Measurements from ENCODE around the gene KDM7A. TPM values are rescaled to one million over a fixed set of nuclear protein-coding genes. Genes with fewer than 3 reads are reported as not detected.

Gene KDM7A
- total RNA-seq, 1 donor from 2014 or later, result 4.9 TPM

- no peak for TF ChIP-seq CTCF (conservative IDR thresholded peaks at IDR 0.05)
Observed at GRCh38 chr7:140161047-140161446, 15.7 kb downstream of the KDM7A start.

GRCh38 chr7:140160308-140160707, 16.5 kb downstream of the KDM7A start:
- H3K9me3 Mint-ChIP-seq, result no peaks in the 10 kb centered on the region
- TF ChIP-seq CTCF (conservative IDR thresholded peaks at IDR 0.05), result no peak
- no peak overlapping the region for H3K4me3 Mint-ChIP-seq
- no peaks in the 10 kb centered on the region for H3K27me3 Mint-ChIP-seq (ENCODE audit: low read depth)
- H3K4me1 Mint-ChIP-seq, result peaks cover 13% of the 10 kb centered on the region
- DNase-seq (ENCODE audit: low read depth, low spot score), result no peak
- H3K36me3 Mint-ChIP-seq (ENCODE audit: low read depth), result no peaks in the 10 kb centered on the region
- H3K27ac Mint-ChIP-seq (ENCODE audit: unreplicated experiment), result no peak overlapping the region

More at GRCh38 chr7:140161047-140161446, 15.7 kb downstream of the KDM7A start:
- peaks cover 13% of the 10 kb centered on the region for H3K4me1 Mint-ChIP-seq
- no peaks in the 10 kb centered on the region for H3K9me3 Mint-ChIP-seq
- no peaks in the 10 kb centered on the region for H3K27me3 Mint-ChIP-seq (ENCODE audit: low read depth)
- no peak overlapping the region for H3K4me3 Mint-ChIP-seq
- no peak overlapping the region for H3K27ac Mint-ChIP-seq (ENCODE audit: unreplicated experiment)
- DNase-seq (ENCODE audit: low read depth, low spot score), result no peak
- H3K36me3 Mint-ChIP-seq (ENCODE audit: low read depth), result no peaks in the 10 kb centered on the region

DNA sequence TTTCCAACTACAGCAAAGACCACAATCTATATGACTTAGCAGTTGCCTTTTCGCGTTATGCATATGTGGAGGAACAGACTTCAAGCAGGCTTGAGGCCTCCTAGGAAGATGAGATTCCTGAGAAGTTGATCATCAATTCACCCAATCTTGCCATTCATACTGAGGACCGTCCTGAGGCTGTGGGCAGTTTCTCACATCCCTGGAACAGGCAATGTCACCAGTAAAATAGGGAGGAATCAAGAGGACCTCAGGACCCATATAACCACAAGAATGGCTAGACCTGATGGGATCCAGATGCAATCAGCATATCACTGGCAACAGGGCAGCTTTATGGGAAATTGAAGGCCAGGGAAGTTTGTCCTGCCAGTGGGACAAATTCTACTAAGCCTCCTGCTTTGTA, 17.3 kb downstream of the KDM7A start:
- no peaks in the 10 kb centered on the region for H3K27me3 Mint-ChIP-seq (ENCODE audit: low read depth)
- no peaks in the 10 kb centered on the region for H3K9me3 Mint-ChIP-seq
- H3K27ac Mint-ChIP-seq (ENCODE audit: unreplicated experiment), result no peak overlapping the region
- peaks cover 13% of the 10 kb centered on the region for H3K4me1 Mint-ChIP-seq
- TF ChIP-seq CTCF (conservative IDR thresholded peaks at IDR 0.05), result no peak
- no peak for DNase-seq (ENCODE audit: low read depth, low spot score)
- no peak overlapping the region for H3K4me3 Mint-ChIP-seq
- H3K36me3 Mint-ChIP-seq (ENCODE audit: low read depth), result no peaks in the 10 kb centered on the region

DNA sequence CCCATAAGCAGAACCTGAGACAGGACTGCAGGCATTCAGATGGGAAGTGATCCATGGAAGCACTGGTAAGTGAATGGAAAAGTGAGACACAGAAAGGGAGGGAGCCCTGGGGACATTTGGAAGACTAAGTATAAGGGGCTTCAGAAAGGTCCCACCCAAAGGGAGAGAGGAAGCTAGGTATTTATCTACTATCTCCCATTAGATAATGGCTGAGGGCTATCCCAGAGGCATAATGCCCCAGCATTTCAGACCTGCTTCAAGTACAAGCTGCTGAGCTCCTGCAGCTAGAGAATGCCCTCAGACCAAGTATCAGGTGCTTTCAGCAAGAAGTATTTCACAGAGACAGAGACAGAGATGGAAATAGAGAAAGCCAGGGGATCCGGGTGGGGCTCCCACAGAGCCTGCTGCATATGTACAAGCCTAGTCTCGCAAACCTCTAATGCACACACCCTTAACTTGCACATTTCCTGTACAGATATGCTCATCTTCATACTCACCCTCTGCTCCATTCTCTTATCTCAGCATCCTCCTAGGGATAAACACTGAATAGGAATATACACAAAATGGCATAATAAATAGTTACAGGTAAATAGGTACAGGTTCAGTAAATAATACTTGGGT, 20.2 kb downstream of the KDM7A start:
- no peak for TF ChIP-seq CTCF (conservative IDR thresholded peaks at IDR 0.05)
- no peaks in the 10 kb centered on the region for H3K27me3 Mint-ChIP-seq (ENCODE audit: low read depth)
- H3K4me1 Mint-ChIP-seq, result peaks cover 13% of the 10 kb centered on the region
- no peak for DNase-seq (ENCODE audit: low read depth, low spot score)
- no peaks in the 10 kb centered on the region for H3K9me3 Mint-ChIP-seq
- no peaks in the 10 kb centered on the region for H3K36me3 Mint-ChIP-seq (ENCODE audit: low read depth)
- no peak overlapping the region for H3K4me3 Mint-ChIP-seq
- H3K27ac Mint-ChIP-seq (ENCODE audit: unreplicated experiment), result no peak overlapping the region

DNA sequence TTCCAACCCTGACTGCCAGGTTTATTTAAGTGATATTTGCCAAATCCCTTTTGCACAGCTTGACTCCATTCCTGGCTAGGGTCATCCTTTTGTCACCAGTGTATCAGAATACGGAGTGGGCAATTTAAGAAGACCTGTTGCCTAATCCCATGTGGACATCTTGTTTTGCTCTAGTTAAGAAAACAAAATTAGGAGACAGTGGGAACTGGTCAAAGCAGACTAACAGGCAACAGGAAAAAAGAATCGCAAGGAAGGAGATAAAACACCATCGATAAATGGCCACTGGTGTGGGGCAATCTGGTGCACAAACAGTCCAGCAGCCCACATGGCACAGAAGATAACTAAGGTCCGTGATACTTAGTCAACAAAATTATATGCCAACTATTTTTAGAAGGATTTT, 21.4 kb downstream of the KDM7A start:
- H3K27ac Mint-ChIP-seq (ENCODE audit: unreplicated experiment), result no peak overlapping the region
- no peaks in the 10 kb centered on the region for H3K27me3 Mint-ChIP-seq (ENCODE audit: low read depth)
- no peaks in the 10 kb centered on the region for H3K9me3 Mint-ChIP-seq
- H3K4me3 Mint-ChIP-seq, result no peak overlapping the region
- peaks cover 9% of the 10 kb centered on the region for H3K4me1 Mint-ChIP-seq
- no peaks in the 10 kb centered on the region for H3K36me3 Mint-ChIP-seq (ENCODE audit: low read depth)
- TF ChIP-seq CTCF (conservative IDR thresholded peaks at IDR 0.05), result no peak
- no peak for DNase-seq (ENCODE audit: low read depth, low spot score)
